Lower leg skin (tissue), 4 donors: Measurements from ENCODE around the gene LMBR1. TPM values are rescaled to one million over a fixed set of nuclear protein-coding genes. Genes with fewer than 3 reads are reported as not detected.

ENCODE experiments used
- DNase-seq, 2 donors: peaks; one replicate each; pipeline ENCODE4 v3.0.0-alpha.2; 2019; ENCODE audit warnings: low spot score in 2 of 2
- H3K4me3 ChIP-seq: fragments of 200-600 bp; sonication (generic); 2 replicates; pipeline ENCODE4 v1.5.1; 2017; ENCODE audit warnings: mild to moderate bottlenecking, low read depth; ENCODE audit not compliant: poor library complexity, severe bottlenecking
- CTCF ChIP-seq, 3 donors: fragments of 450-650 bp; IDR thresholded peaks; one replicate each; pipeline ENCODE4 v1.5.1; 2016; ENCODE audit warnings: antibody characterized with exemption in 3 of 3, mild to moderate bottlenecking in 3 of 3, moderate library complexity in 2 of 3
- intact Hi-C: fragments of 100-400 bp; cut with DNase I; formaldehyde crosslinking; loops from one replicate; pipeline ENCODE4 v1.15.0; 2023; ENCODE audit warnings: low total_unique reads
- total RNA-seq, 4 donors: library from RNA; depleted of rRNA; stranded (reverse); fragments of >200 nt; gene quantifications; one replicate each; pipeline ENCODE4 v1.1.0, GENCODE V29; 2016

Gene LMBR1
- total RNA-seq, 4 donors from 2014 or later: 44.1 to 67.0 (median 55.9) TPM

GRCh38 chr7:156628562-156628961 lies 264.4 kb downstream of the LMBR1 start:
- DNase-seq: no peak
- intact Hi-C loops: no loop called here
- no peak overlapping the region for H3K4me3 ChIP-seq
- no peak for TF ChIP-seq CTCF (IDR thresholded peaks at IDR 0.05)

Other genes with a start within 250 kb of the LMBR1 start
- gene NOM1, start 56.5 kb upstream of the LMBR1 start, total RNA-seq: 10 to 100 TPM in 3 of 4 donors, 1 to 10 TPM in 1; 9.0 to 26.4 (median 17.4) TPM
- gene MNX1, start 117.5 kb upstream of the LMBR1 start, total RNA-seq: under 1 TPM in 1 of 4 donors, not detected in 3; 0.76 TPM
- gene UBE3C, start 245.7 kb upstream of the LMBR1 start, total RNA-seq: 10 to 100 TPM; 55.5 to 76.1 (median 60.4) TPM